ENCODE measurements around the gene PKMYT1. TPM values are rescaled to one million over a fixed set of nuclear protein-coding genes. Genes with fewer than 3 reads are reported as not detected.
A peak's percentile ranks its signal among the peaks of the same experiment; 100 is the strongest.

Gene PKMYT1
- total RNA-seq, 6 experiments from 2014 or later: 0.68 to 6.5 (median 1.7) TPM

DNA sequence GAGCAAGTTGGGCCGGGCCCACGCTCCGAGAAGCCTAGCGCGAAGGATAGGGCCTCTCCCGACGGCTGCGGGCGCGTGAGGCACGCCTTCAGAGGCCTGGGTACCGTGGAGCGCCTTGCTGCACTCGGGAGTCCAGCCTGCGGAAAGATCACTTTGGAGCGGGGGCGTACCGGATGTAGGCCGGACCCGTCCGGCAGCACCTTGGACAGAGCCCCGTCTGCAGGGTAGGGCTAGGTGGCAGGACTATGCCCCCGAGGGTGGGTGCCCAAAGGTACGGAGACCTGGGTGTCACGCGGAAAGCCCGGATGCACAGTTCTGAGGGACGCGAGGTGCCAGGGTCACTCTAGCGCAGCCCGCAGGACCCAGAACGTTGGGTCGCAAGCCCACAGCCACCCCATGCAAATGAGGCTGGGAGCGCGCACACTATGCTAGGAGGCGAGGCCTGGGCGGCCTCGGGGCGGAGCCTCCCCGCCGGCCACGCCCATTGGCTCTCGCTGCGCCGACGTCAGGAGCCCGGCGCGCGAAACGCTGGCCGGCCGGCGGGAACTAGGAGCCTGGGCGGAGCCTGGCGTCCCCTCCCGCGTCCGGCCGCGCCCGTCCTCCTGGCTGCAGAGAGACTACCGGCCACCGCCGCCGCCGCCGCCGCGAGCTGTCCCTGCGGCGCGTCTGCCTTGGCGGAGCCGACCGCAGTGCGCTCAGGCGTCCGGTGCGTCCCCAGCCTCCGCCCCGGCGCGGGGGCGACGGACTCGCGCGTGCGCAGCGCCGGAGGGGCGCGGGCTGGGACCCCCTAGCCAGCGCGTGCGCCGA lies 11.3 kb downstream of the PKMYT1 start, which contains the start of gene PAQR4:
TSS of gene PAQR4 (plus strand) at position 611 of the 807 bp plus-strand sequence. CDS start 327 bp downstream, outside the sequence.
- peak; percentile 89 to 95 (median 92) for ATAC-seq

GRCh38 chr16:2968368-2968737 lies 11.9 kb downstream of the PKMYT1 start:
- Histone ChIP-seq H3K4me3 (peak overlapping the region; percentile 51 to 65 (median 56)), H3K9me3 (no peaks in the 10 kb centered on the region), H3K36me3 (no peaks in the 10 kb centered on the region), H3K27ac (no peak overlapping the region), H3K27me3 (peaks cover 7 to 26% of the 10 kb centered on the region in 2 donors), H3K4me1 (peaks cover 0 to 18% (median 5%) of the 10 kb centered on the region in 4 donors)
- WGBS (ENCODE audit: insufficient coverage, low coverage, low lambda C conversion rate, missing lambda C conversion rate): 23% methylated on average over 10 of the region's 18 CpGs
- TF ChIP-seq POLR2A (IDR thresholded peaks at IDR 0.05) (no peak), CTCF (IDR thresholded peaks at IDR 0.05) (no peak)
- intact Hi-C loops (cut with DNase I): no loop called here
- ATAC-seq: no peak
- no peak for DNase-seq

More for the DNA sequence above, 11.3 kb downstream of the PKMYT1 start, which contains the start of gene PAQR4:
- 0% methylated on average over 8 of the region's 98 CpGs for WGBS (ENCODE audit: insufficient coverage, low coverage, low lambda C conversion rate, missing lambda C conversion rate)
- peak within 1 kb of the TSS in 1 of 3 donors; percentile 33 for H3K27ac ChIP-seq
- H3K4me1 ChIP-seq: peaks cover 0 to 16% (median 4%) of the 10 kb centered on the region in 4 donors
- DNase-seq: peak; percentile 90 to 91 (median 91)
- intact Hi-C loops (cut with DNase I): no loop called here
- TF ChIP-seq CTCF (IDR thresholded peaks at IDR 0.05) (no peak), POLR2A (IDR thresholded peaks at IDR 0.05) (peak; percentile 80)
- H3K27me3 ChIP-seq: peaks cover 7 to 21% of the 10 kb centered on the region in 2 donors
- H3K9me3 ChIP-seq: no peaks in the 10 kb centered on the region
- H3K36me3 ChIP-seq: no peaks in the 10 kb centered on the region
- peak within 1 kb of the TSS; percentile 51 to 65 (median 56) for H3K4me3 ChIP-seq

DNA sequence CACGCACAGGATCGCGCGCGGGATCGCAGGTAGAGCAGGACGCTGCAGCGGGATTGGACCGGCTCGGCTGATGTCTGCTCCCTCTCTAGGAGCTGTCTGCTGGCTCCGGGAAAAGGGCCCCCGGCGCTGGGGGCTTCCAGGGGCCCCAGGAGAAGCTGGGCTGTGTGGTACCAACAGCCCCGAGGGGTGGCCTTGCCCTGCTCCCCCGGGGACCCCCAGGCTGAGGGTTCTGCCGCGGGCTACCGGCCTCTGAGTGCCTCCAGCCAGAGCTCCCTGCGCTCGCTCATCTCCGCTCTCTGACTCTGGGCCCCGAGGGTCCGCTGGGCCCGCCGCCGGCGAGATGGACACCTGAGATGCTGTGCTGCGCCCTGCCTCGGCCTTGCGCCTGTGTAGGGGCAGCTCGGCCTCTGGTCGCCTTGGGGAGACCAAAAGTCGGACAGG lies 12.5 kb downstream of the PKMYT1 start:
- no CpG with 5 or more reads among the region's 33 CpGs for WGBS (ENCODE audit: insufficient coverage, low coverage, low lambda C conversion rate, missing lambda C conversion rate)
- Histone ChIP-seq H3K9me3 (no peaks in the 10 kb centered on the region), H3K27me3 (peaks cover 7 to 26% of the 10 kb centered on the region in 2 donors), H3K36me3 (no peaks in the 10 kb centered on the region), H3K4me3 (no peak overlapping the region), H3K4me1 (peaks cover 0 to 18% (median 5%) of the 10 kb centered on the region in 4 donors), H3K27ac (no peak overlapping the region)
- DNase-seq: peak in 1 of 3 donors; percentile 54
- intact Hi-C loops (cut with DNase I): no loop called here
- TF ChIP-seq CTCF (IDR thresholded peaks at IDR 0.05) (no peak), POLR2A (IDR thresholded peaks at IDR 0.05) (no peak)
- no peak for ATAC-seq

- no peak for DNase-seq
- Histone ChIP-seq H3K36me3 (no peaks in the 10 kb centered on the region), H3K27me3 (peaks cover 7 to 26% of the 10 kb centered on the region in 2 donors), H3K27ac (no peak overlapping the region), H3K4me1 (peaks cover 0 to 18% (median 5%) of the 10 kb centered on the region in 4 donors), H3K4me3 (no peak overlapping the region), H3K9me3 (no peaks in the 10 kb centered on the region)
- ATAC-seq: no peak
- TF ChIP-seq POLR2A (IDR thresholded peaks at IDR 0.05) (no peak), CTCF (IDR thresholded peaks at IDR 0.05) (no peak)
- intact Hi-C loops (cut with DNase I): no loop called here
- no CpG with 5 or more reads among the region's 51 CpGs for WGBS (ENCODE audit: insufficient coverage, low coverage, low lambda C conversion rate, missing lambda C conversion rate)
These were observed 13.0 kb downstream of the PKMYT1 start for GRCh38 chr16:2967211-2967631.

Data from right lobe of liver (tissue), 6 donors.